ENCODE measurements around the gene VPS35.
"Not testable (repeated sequence)": the region's sequence is repeated elsewhere in the genome, so short reads cannot be mapped to it uniquely, and the experiment has no call there.

Gene VPS35

GRCh38 chr16:46650254-46650623, 38.7 kb downstream of the VPS35 start:
- no peak for DNase-seq

GRCh38 chr16:46649588-46650253, 39.3 kb downstream of the VPS35 start:
- DNase-seq: no peak

- DNase-seq: no peak
Measured at GRCh38 chr16:46648656-46649055, 40.3 kb downstream of the VPS35 start.

- no peak for DNase-seq
Measured at GRCh38 chr16:46638947-46639925, 49.7 kb downstream of the VPS35 start.

- no peak for DNase-seq
Measured at GRCh38 chr16:46632778-46633733, 55.9 kb downstream of the VPS35 start.

- DNase-seq: no peak
Measured at GRCh38 chr16:46629331-46630219, 59.4 kb downstream of the VPS35 start.

- no peak for DNase-seq
Measured at GRCh38 chr16:46627746-46628145, 61.2 kb downstream of the VPS35 start.

GRCh38 chr16:46626681-46627080, 62.3 kb downstream of the VPS35 start:
- DNase-seq: not testable (repeated sequence)

- DNase-seq: not testable (repeated sequence)
Measured at GRCh38 chr16:46624862-46625261, 64.1 kb downstream of the VPS35 start.

GRCh38 chr16:46623707-46624106, 65.3 kb downstream of the VPS35 start:
- DNase-seq: not testable (repeated sequence)

GRCh38 chr16:46623246-46623645, 65.7 kb downstream of the VPS35 start:
- DNase-seq: not testable (repeated sequence)

GRCh38 chr16:46621934-46622676, 66.9 kb downstream of the VPS35 start:
- no peak for DNase-seq

GRCh38 chr16:46621006-46621933, 67.7 kb downstream of the VPS35 start, which contains the start of gene SHCBP1:
Gene SHCBP1, minus strand, starts transcription at chr16:46621379. Its CDS starts 20 bp downstream, at chr16:46621359.
- peak; percentile 66 for DNase-seq

GRCh38 chr16:46620266-46621005, 68.5 kb downstream of the VPS35 start:
- DNase-seq: no peak

- no peak for DNase-seq
Measured at GRCh38 chr16:46618516-46618915, 70.5 kb downstream of the VPS35 start.

GRCh38 chr16:46614006-46614405, 75.0 kb downstream of the VPS35 start:
- no peak for DNase-seq

- DNase-seq: no peak
Measured at GRCh38 chr16:46613352-46613751, 75.6 kb downstream of the VPS35 start.

- DNase-seq: no peak
Measured at GRCh38 chr16:46612121-46612520, 76.9 kb downstream of the VPS35 start.

- DNase-seq: no peak
Measured at GRCh38 chr16:46607529-46607928, 81.4 kb downstream of the VPS35 start.

All from stimulated activated CD4-positive, alpha-beta T cell treated with anti-CD3 and anti-CD28 coated beads, Interleukin-4, amount 100 ng/mL, for 1 hour (primary cell).